ENCODE measurements around the gene RND2. TPM values are rescaled to one million over a fixed set of nuclear protein-coding genes. Genes with fewer than 3 reads are reported as not detected.
"Not testable (repeated sequence)": the region's sequence is repeated elsewhere in the genome, so short reads cannot be mapped to it uniquely, and the experiment has no call there.

RND2 gene
- total RNA-seq, 1 experiment from 2014 or later, result 0.79 TPM

GRCh38 chr17:43030137-43030767 lies 5.2 kb downstream of the RND2 start:
- no peaks in the 10 kb centered on the region for H3K36me3 ChIP-seq
- no peak overlapping the region for H3K27ac ChIP-seq
- DNase-seq, result peak in 1 of 2 experiments; percentile 63

GRCh38 chr17:43031666-43032065 lies 6.6 kb downstream of the RND2 start:
- H3K27me3 ChIP-seq, result peaks cover 5% of the 10 kb centered on the region; the same call in 1 of the 2 replicates
- peaks cover 16% of the 10 kb centered on the region for H3K4me1 ChIP-seq
- H3K27ac ChIP-seq, result no peak overlapping the region
- H3K36me3 ChIP-seq, result no peaks in the 10 kb centered on the region
- no peaks in the 10 kb centered on the region for H3K9me3 ChIP-seq (replicated peaks)
- no peak overlapping the region for H3K4me3 ChIP-seq
- no peak for DNase-seq

More at GRCh38 chr17:43030137-43030767, 5.2 kb downstream of the RND2 start:
- no peak overlapping the region for H3K4me3 ChIP-seq
- peaks cover 5% of the 10 kb centered on the region; the same call in 1 of the 2 replicates for H3K27me3 ChIP-seq
- peaks cover 16% of the 10 kb centered on the region for H3K4me1 ChIP-seq
- no peaks in the 10 kb centered on the region for H3K9me3 ChIP-seq (replicated peaks)

- peak in 1 of 2 experiments; percentile 13 for DNase-seq
- Histone ChIP-seq H3K4me1 (peaks cover 14% of the 10 kb centered on the region), H3K27me3 (peaks cover 3% of the 10 kb centered on the region; the same call in 1 of the 2 replicates), H3K27ac (no peak overlapping the region), H3K36me3 (no peaks in the 10 kb centered on the region), H3K9me3 (replicated peaks) (no peaks in the 10 kb centered on the region), H3K4me3 (no peak overlapping the region)
Observed at GRCh38 chr17:43033948-43034881, 9.2 kb downstream of the RND2 start.

GRCh38 chr17:43034894-43035293 lies 9.9 kb downstream of the RND2 start:
- Histone ChIP-seq H3K4me3 (no peak overlapping the region), H3K36me3 (no peaks in the 10 kb centered on the region), H3K4me1 (peaks cover 10% of the 10 kb centered on the region; the same call in 1 of the 2 replicates), H3K9me3 (replicated peaks) (no peaks in the 10 kb centered on the region), H3K27me3 (no peaks in the 10 kb centered on the region), H3K27ac (no peak overlapping the region)
- no peak for DNase-seq

- 0 out of 2 replicates have a peak, but pooled peaks cover 4% of the 10 kb centered on the region for H3K36me3 ChIP-seq
- DNase-seq, result no peak
- H3K9me3 ChIP-seq (replicated peaks), result no peaks in the 10 kb centered on the region
- no peak overlapping the region for H3K4me3 ChIP-seq
- H3K27me3 ChIP-seq, result no peaks in the 10 kb centered on the region
- no peak overlapping the region for H3K27ac ChIP-seq
- no peaks in the 10 kb centered on the region for H3K4me1 ChIP-seq
Observed at GRCh38 chr17:43039646-43040045, 14.6 kb downstream of the RND2 start.

GRCh38 chr17:43040655-43041054 lies 15.6 kb downstream of the RND2 start:
- Histone ChIP-seq H3K9me3 (replicated peaks) (no peaks in the 10 kb centered on the region), H3K4me3 (no peak overlapping the region), H3K36me3 (0 out of 2 replicates have a peak, but pooled peaks cover 7% of the 10 kb centered on the region), H3K27ac (no peak overlapping the region), H3K27me3 (no peaks in the 10 kb centered on the region), H3K4me1 (no peaks in the 10 kb centered on the region)
- DNase-seq, result no peak

- Histone ChIP-seq H3K9me3 (replicated peaks) (no peaks in the 10 kb centered on the region), H3K4me3 (no peak overlapping the region), H3K27me3 (no peaks in the 10 kb centered on the region), H3K27ac (no peak overlapping the region), H3K4me1 (no peaks in the 10 kb centered on the region), H3K36me3 (peaks cover 10% of the 10 kb centered on the region; the same call in 1 of the 2 replicates)
- DNase-seq, result no peak
Observed at GRCh38 chr17:43042025-43042628, 17.1 kb downstream of the RND2 start.

- Histone ChIP-seq H3K4me3 (no peak overlapping the region), H3K9me3 (replicated peaks) (no peaks in the 10 kb centered on the region), H3K4me1 (no peaks in the 10 kb centered on the region), H3K27me3 (no peaks in the 10 kb centered on the region), H3K27ac (no peak overlapping the region), H3K36me3 (peaks cover 17% of the 10 kb centered on the region; the same call in 1 of the 2 replicates)
- DNase-seq, result no peak
Observed at GRCh38 chr17:43043307-43043706, 18.3 kb downstream of the RND2 start.

- Histone ChIP-seq H3K4me3 (no peak overlapping the region), H3K4me1 (no peaks in the 10 kb centered on the region), H3K27me3 (no peaks in the 10 kb centered on the region), H3K27ac (no peak overlapping the region), H3K36me3 (peaks cover 17% of the 10 kb centered on the region; the same call in 1 of the 2 replicates), H3K9me3 (replicated peaks) (no peaks in the 10 kb centered on the region)
- DNase-seq, result no peak
Observed at GRCh38 chr17:43044024-43044423, 19.0 kb downstream of the RND2 start.

GRCh38 chr17:43051969-43052368 lies 26.9 kb downstream of the RND2 start:
- Histone ChIP-seq H3K36me3 (peaks cover 45% of the 10 kb centered on the region), H3K27me3 (no peaks in the 10 kb centered on the region), H3K4me3 (no peak overlapping the region), H3K4me1 (no peaks in the 10 kb centered on the region), H3K27ac (no peak overlapping the region), H3K9me3 (replicated peaks) (no peaks in the 10 kb centered on the region)
- DNase-seq, result no peak

- DNase-seq; H3K9me3 ChIP-seq (replicated peaks); H3K4me3 ChIP-seq; H3K27me3 ChIP-seq; H3K27ac ChIP-seq; H3K4me1 ChIP-seq: not testable (repeated sequence)
- peaks cover 38% of the 10 kb centered on the region for H3K36me3 ChIP-seq
Observed at GRCh38 chr17:43053008-43053407, 28.0 kb downstream of the RND2 start.

- H3K4me1 ChIP-seq, result no peaks in the 10 kb centered on the region
- DNase-seq, result no peak
- H3K4me3 ChIP-seq, result no peak overlapping the region
- H3K27ac ChIP-seq, result no peak overlapping the region
- H3K27me3 ChIP-seq, result no peaks in the 10 kb centered on the region
- peaks cover 39% of the 10 kb centered on the region for H3K36me3 ChIP-seq
- no peaks in the 10 kb centered on the region for H3K9me3 ChIP-seq (replicated peaks)
Observed at GRCh38 chr17:43056051-43056450, 31.0 kb downstream of the RND2 start.

GRCh38 chr17:43062984-43063638 lies 38.1 kb downstream of the RND2 start:
- Histone ChIP-seq H3K27ac (no peak overlapping the region), H3K4me1 (no peaks in the 10 kb centered on the region), H3K4me3 (no peak overlapping the region), H3K36me3 (peaks cover 43% of the 10 kb centered on the region), H3K27me3 (no peaks in the 10 kb centered on the region), H3K9me3 (replicated peaks) (no peaks in the 10 kb centered on the region)
- DNase-seq, result no peak

GRCh38 chr17:43068570-43069367 lies 43.7 kb downstream of the RND2 start:
- H3K9me3 ChIP-seq (replicated peaks), result no peaks in the 10 kb centered on the region
- no peak overlapping the region for H3K27ac ChIP-seq
- peaks cover 56% of the 10 kb centered on the region for H3K36me3 ChIP-seq
- no peaks in the 10 kb centered on the region for H3K27me3 ChIP-seq
- no peak overlapping the region for H3K4me3 ChIP-seq
- no peak for DNase-seq
- no peaks in the 10 kb centered on the region for H3K4me1 ChIP-seq
